Nephron progenitor cell (in vitro differentiated cells): Measurements from ENCODE around the gene LCN6.

Experiments
- DNase-seq: peaks from one replicate; pipeline ENCODE4 v3.0.0; 2021
- H3K27ac Mint-ChIP-seq: 2 replicates; pipeline ENCODE4 v1.8.0; 2021; ENCODE audit warnings: mild to moderate bottlenecking, moderate library complexity, mixed read lengths
- H3K27me3 Mint-ChIP-seq: 2 replicates; pipeline ENCODE4 v1.8.0; 2021; ENCODE audit warnings: mild to moderate bottlenecking, low read depth, mixed read lengths; ENCODE audit not compliant: poor library complexity
- H3K36me3 Mint-ChIP-seq: 2 replicates; pipeline ENCODE4 v1.8.0; 2021; ENCODE audit warnings: low read depth, mixed read lengths
- H3K4me1 Mint-ChIP-seq: 2 replicates; pipeline ENCODE4 v1.8.0; 2021; ENCODE audit warnings: mixed read lengths
- H3K4me3 Mint-ChIP-seq: 2 replicates; pipeline ENCODE4 v1.8.0; 2021; ENCODE audit warnings: mild to moderate bottlenecking, moderate library complexity, mixed read lengths
- H3K9me3 Mint-ChIP-seq: 2 replicates; pipeline ENCODE4 v1.8.0; 2021; ENCODE audit warnings: mild to moderate bottlenecking, moderate library complexity, mixed read lengths
- CTCF ChIP-seq: fragments of 200-600 bp; sonication (generic); IDR thresholded peaks from 2 replicates; pipeline ENCODE4 v1.5.0; 2021; ENCODE audit warnings: antibody characterized with exemption

Gene LCN6

GRCh38 chr9:136700959-136701667, 47.2 kb downstream of the LCN6 start:
- H3K4me1 Mint-ChIP-seq = peaks cover 38% of the 10 kb centered on the region
- H3K27ac Mint-ChIP-seq = no peak overlapping the region
- peak overlapping the region; percentile 69 for H3K4me3 Mint-ChIP-seq
- no peaks in the 10 kb centered on the region for H3K36me3 Mint-ChIP-seq
- no peak for TF ChIP-seq CTCF
- H3K27me3 Mint-ChIP-seq = peaks cover 59% of the 10 kb centered on the region
- no peaks in the 10 kb centered on the region for H3K9me3 Mint-ChIP-seq
- DNase-seq = no peak

GRCh38 chr9:136700304-136700703, 48.0 kb downstream of the LCN6 start:
- H3K9me3 Mint-ChIP-seq = no peaks in the 10 kb centered on the region
- H3K27ac Mint-ChIP-seq = no peak overlapping the region
- TF ChIP-seq CTCF = no peak
- peaks cover 52% of the 10 kb centered on the region for H3K27me3 Mint-ChIP-seq
- H3K36me3 Mint-ChIP-seq = no peaks in the 10 kb centered on the region
- H3K4me1 Mint-ChIP-seq = peaks cover 38% of the 10 kb centered on the region
- DNase-seq = no peak
- H3K4me3 Mint-ChIP-seq = no peak overlapping the region

GRCh38 chr9:136698635-136699246, 49.6 kb downstream of the LCN6 start:
- Mint-ChIP-seq H3K9me3 (no peaks in the 10 kb centered on the region), H3K4me1 (peaks cover 43% of the 10 kb centered on the region), H3K4me3 (no peak overlapping the region), H3K27me3 (peaks cover 47% of the 10 kb centered on the region), H3K36me3 (no peaks in the 10 kb centered on the region), H3K27ac (no peak overlapping the region)
- TF ChIP-seq CTCF = no peak
- DNase-seq = no peak

- Mint-ChIP-seq H3K4me3 (no peak overlapping the region), H3K27me3 (peaks cover 40% of the 10 kb centered on the region), H3K36me3 (no peaks in the 10 kb centered on the region), H3K27ac (no peak overlapping the region), H3K9me3 (no peaks in the 10 kb centered on the region), H3K4me1 (peaks cover 41% of the 10 kb centered on the region)
- no peak for TF ChIP-seq CTCF
- no peak for DNase-seq
Observed at GRCh38 chr9:136697821-136698526, 50.4 kb downstream of the LCN6 start.

- peaks cover 33% of the 10 kb centered on the region for H3K27me3 Mint-ChIP-seq
- peak overlapping the region; percentile 48 for H3K27ac Mint-ChIP-seq
- no peak overlapping the region for H3K4me3 Mint-ChIP-seq
- no peaks in the 10 kb centered on the region for H3K9me3 Mint-ChIP-seq
- TF ChIP-seq CTCF = no peak
- H3K4me1 Mint-ChIP-seq = peaks cover 44% of the 10 kb centered on the region
- H3K36me3 Mint-ChIP-seq = no peaks in the 10 kb centered on the region
- DNase-seq = peak; percentile 8
Observed at GRCh38 chr9:136697146-136697820, 51.0 kb downstream of the LCN6 start.
